PFSK-1 (cell line): ENCODE measurements around the gene ZMIZ2.

ENCODE experiments used
- SIN3A ChIP-seq: IDR thresholded peaks from 2 replicates; pipeline ENCODE4 v1.6.1; 2012; ENCODE audit warnings: mild to moderate bottlenecking, low read length, moderate library complexity, borderline replicate concordance; ENCODE audit not compliant: insufficient read depth
- TF ChIP-seq, protein P1 (sequence below), 2 experiments: IDR thresholded peaks; 2 replicates each; pipeline versions ENCODE4 v1.6.1 to v1.8.0; 2011 to 2012; ENCODE audit warnings: low read depth in 2 of 2, low read length in 2 of 2, control low read depth in 1 of 2, inconsistent platforms in 1 of 2, mild to moderate bottlenecking in 1 of 2, moderate library complexity in 1 of 2; ENCODE audit not compliant: insufficient read depth in 1 of 2

- TF ChIP-seq SIN3A, result no peak
- TF ChIP-seq, protein P1, sequence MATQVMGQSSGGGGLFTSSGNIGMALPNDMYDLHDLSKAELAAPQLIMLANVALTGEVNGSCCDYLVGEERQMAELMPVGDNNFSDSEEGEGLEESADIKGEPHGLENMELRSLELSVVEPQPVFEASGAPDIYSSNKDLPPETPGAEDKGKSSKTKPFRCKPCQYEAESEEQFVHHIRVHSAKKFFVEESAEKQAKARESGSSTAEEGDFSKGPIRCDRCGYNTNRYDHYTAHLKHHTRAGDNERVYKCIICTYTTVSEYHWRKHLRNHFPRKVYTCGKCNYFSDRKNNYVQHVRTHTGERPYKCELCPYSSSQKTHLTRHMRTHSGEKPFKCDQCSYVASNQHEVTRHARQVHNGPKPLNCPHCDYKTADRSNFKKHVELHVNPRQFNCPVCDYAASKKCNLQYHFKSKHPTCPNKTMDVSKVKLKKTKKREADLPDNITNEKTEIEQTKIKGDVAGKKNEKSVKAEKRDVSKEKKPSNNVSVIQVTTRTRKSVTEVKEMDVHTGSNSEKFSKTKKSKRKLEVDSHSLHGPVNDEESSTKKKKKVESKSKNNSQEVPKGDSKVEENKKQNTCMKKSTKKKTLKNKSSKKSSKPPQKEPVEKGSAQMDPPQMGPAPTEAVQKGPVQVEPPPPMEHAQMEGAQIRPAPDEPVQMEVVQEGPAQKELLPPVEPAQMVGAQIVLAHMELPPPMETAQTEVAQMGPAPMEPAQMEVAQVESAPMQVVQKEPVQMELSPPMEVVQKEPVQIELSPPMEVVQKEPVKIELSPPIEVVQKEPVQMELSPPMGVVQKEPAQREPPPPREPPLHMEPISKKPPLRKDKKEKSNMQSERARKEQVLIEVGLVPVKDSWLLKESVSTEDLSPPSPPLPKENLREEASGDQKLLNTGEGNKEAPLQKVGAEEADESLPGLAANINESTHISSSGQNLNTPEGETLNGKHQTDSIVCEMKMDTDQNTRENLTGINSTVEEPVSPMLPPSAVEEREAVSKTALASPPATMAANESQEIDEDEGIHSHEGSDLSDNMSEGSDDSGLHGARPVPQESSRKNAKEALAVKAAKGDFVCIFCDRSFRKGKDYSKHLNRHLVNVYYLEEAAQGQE (IDR thresholded peaks at IDR 0.05; ENCODE audit: insufficient read depth in 1 of 2, low read depth in 2 of 2, low read length in 2 of 2), result no peak
Observed at GRCh38 chr7:44767912-44768627, 19.4 kb downstream of the ZMIZ2 start.
